HFF-Myc (cell line): Measurements from ENCODE around the gene TLE6.
"Not testable (repeated sequence)": the region's sequence is repeated elsewhere in the genome, so short reads cannot be mapped to it uniquely, and the experiment has no call there.

Experiments
- DNase-seq: peaks from one replicate; pipeline ENCODE4 v3.0.0-alpha.2; 2011; ENCODE audit warnings: low read depth; ENCODE audit errors: extremely low read depth
- H3K4me3 ChIP-seq: replicated peaks from 2 replicates; pipeline ENCODE4 v1.5.1; 2011; ENCODE audit warnings: low read depth, mild to moderate bottlenecking, control low read depth, low read length
- TF ChIP-seq, protein P1 (sequence below): IDR thresholded peaks from 2 replicates; pipeline ENCODE4 v1.5.1; 2012; ENCODE audit warnings: mild to moderate bottlenecking, low read depth, low read length, control low read depth; ENCODE audit errors: missing control alignments

TLE6 gene

GRCh38 chr19:3006075-3006767 is 28.9 kb downstream of the TLE6 start:
- H3K4me3 ChIP-seq, result no peak overlapping the region
- no peak for DNase-seq
- TF ChIP-seq, protein P1, sequence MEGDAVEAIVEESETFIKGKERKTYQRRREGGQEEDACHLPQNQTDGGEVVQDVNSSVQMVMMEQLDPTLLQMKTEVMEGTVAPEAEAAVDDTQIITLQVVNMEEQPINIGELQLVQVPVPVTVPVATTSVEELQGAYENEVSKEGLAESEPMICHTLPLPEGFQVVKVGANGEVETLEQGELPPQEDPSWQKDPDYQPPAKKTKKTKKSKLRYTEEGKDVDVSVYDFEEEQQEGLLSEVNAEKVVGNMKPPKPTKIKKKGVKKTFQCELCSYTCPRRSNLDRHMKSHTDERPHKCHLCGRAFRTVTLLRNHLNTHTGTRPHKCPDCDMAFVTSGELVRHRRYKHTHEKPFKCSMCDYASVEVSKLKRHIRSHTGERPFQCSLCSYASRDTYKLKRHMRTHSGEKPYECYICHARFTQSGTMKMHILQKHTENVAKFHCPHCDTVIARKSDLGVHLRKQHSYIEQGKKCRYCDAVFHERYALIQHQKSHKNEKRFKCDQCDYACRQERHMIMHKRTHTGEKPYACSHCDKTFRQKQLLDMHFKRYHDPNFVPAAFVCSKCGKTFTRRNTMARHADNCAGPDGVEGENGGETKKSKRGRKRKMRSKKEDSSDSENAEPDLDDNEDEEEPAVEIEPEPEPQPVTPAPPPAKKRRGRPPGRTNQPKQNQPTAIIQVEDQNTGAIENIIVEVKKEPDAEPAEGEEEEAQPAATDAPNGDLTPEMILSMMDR, result no peak

- no peak overlapping the region for H3K4me3 ChIP-seq
- DNase-seq, result no peak
- TF ChIP-seq, protein P1, result no peak
These were observed 30.6 kb downstream of the TLE6 start for GRCh38 chr19:3007975-3008374.

- no peak overlapping the region for H3K4me3 ChIP-seq
- no peak for DNase-seq
- TF ChIP-seq, protein P1, result no peak
These were observed 31.6 kb downstream of the TLE6 start for GRCh38 chr19:3008994-3009393.

DNA sequence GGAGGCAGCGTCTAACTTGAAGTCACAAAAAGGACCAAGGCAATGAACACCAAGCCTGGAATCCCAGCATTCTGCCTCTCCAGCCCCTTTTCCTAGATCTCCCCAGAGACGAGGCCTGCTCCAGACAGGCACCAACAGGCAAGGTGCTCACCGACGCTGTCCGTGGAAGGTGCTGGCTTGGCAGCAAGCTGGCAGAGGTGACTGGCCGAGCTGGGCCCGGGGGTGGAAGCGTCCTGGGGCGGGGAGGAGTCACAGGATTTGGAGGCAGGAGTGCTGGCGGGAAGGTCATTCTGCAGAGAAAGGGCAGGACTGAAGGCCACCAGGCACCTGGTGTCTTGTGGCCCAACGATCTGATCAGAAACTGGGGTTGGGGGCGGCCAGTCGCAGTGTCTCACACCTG is 33.5 kb downstream of the TLE6 start:
- TF ChIP-seq, protein P1, result no peak
- DNase-seq, result no peak
- H3K4me3 ChIP-seq, result no peak overlapping the region

DNA sequence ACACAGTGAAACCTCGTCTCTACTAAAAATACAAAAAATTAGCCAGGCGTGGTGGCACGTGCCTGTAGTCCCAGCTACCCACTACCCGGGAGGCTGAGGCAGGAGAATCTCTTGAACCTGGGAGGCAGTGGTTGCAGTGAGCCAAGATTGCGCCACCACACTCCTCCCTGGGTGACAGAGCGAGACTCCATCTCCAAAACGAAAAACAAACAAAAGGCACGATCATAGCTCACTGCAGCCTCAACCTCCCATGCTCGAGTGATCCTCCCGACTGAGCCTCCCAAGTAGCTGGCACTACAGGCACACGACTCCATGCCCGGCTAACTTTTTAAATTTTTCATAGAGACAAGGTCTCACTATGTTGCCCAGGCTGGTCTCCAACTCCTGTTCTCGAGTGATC is 34.7 kb downstream of the TLE6 start:
- not testable (repeated sequence) for DNase-seq, H3K4me3 ChIP-seq

- no peak for DNase-seq
- TF ChIP-seq, protein P1, result no peak
- H3K4me3 ChIP-seq, result no peak overlapping the region
These were observed 35.4 kb downstream of the TLE6 start for GRCh38 chr19:3012621-3013262.

DNA sequence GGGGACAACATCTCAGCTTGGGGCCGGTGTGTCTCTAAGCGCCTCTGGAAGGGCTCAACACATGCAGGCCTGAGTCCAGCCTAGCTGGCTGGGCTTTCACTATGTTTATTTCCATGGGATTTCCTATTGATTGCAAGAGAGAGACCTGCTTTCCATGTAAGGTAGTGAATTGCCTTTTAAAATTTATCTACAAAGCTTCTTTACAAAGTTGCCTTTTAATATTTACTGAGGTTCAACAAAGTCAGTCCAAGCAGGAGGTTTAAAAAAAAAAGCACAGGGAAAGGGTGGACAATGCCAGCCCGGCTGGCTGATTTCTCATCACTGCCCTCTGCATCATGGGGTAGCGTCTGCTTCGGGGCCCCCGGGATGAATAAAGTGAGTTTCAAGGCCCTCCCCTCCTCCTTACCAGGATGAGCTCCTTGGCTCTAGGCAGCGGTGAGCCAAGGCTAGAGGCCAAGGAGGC is 35.9 kb downstream of the TLE6 start:
- H3K4me3 ChIP-seq, result no peak overlapping the region
- TF ChIP-seq, protein P1, result no peak
- no peak for DNase-seq
